IPS DF 6.9 (cell line): ENCODE measurements around the gene ATG16L1.

Experiments
- DNase-seq: peaks from one replicate; pipeline ENCODE4 v3.0.0-alpha.2; 2013; ENCODE audit warnings: low read depth, low spot score
- H3K27ac ChIP-seq: one replicate; pipeline ENCODE4 v1.5.1; 2013; ENCODE audit warnings: low read length, control low read depth
- H3K27me3 ChIP-seq: 2 replicates; pipeline ENCODE4 v1.6.1; 2013; ENCODE audit warnings: mild to moderate bottlenecking, low read length; ENCODE audit not compliant: control insufficient read depth, insufficient read depth
- H3K36me3 ChIP-seq: 2 replicates; pipeline ENCODE4 v1.6.1; 2013; ENCODE audit warnings: low read length; ENCODE audit not compliant: control insufficient read depth, insufficient read depth
- H3K4me1 ChIP-seq: 2 replicates; pipeline ENCODE4 v1.6.1; 2013; ENCODE audit warnings: low read length; ENCODE audit not compliant: control insufficient read depth, insufficient read depth
- H3K4me3 ChIP-seq: 2 replicates; pipeline ENCODE4 v1.5.1; 2013; ENCODE audit warnings: mild to moderate bottlenecking, low read length
- H3K9me3 ChIP-seq: 2 replicates; pipeline ENCODE4 v1.6.1; 2013; ENCODE audit warnings: low read length, inconsistent platforms; ENCODE audit not compliant: control insufficient read depth, insufficient read depth
- whole genome bisulfite sequencing: extraction: QIAGEN DNeasy Blood & Tissue Kit; methylation state at CpG from one replicate; pipeline ENCODE4 v1.1.7; 2013; ENCODE audit warnings: mixed read lengths, missing lambda C conversion rate; ENCODE audit not compliant: insufficient read length, insufficient coverage; 5-methylcytosine and 5-hydroxymethylcytosine counted together

The ATG16L1 gene

GRCh38 chr2:233211548-233211895 lies 40.0 kb upstream of the ATG16L1 start:
- no peaks in the 10 kb centered on the region for H3K27me3 ChIP-seq
- no peaks in the 10 kb centered on the region for H3K9me3 ChIP-seq
- DNase-seq: no peak
- no peak overlapping the region for H3K4me3 ChIP-seq
- H3K36me3 ChIP-seq: no peaks in the 10 kb centered on the region
- peaks cover 6% of the 10 kb centered on the region for H3K4me1 ChIP-seq
- H3K27ac ChIP-seq: no peak overlapping the region
- WGBS: no CpG with 5 or more reads among the region's 3 CpGs

DNA sequence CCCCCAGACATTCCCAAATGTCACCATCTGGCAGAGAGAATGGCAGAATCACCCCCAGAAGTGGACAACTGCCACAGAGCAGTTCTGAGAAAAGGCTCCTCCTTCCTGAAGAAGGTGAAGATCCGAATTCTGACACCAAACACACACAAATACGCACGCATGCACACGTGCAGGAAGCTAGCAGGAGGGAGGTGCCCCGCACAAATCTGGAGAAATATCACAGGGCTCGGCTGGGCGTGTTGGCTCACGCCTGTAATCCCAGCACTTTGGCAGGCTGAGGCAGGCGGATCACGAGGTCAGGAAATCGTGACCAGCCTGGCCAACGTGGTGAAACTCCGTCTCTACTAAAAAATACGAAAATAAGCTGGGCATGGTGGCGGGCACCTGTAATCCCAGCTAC lies 38.5 kb upstream of the ATG16L1 start:
- Histone ChIP-seq H3K36me3 (no peaks in the 10 kb centered on the region), H3K27ac (no peak overlapping the region), H3K4me3 (no peak overlapping the region), H3K27me3 (no peaks in the 10 kb centered on the region), H3K9me3 (no peaks in the 10 kb centered on the region), H3K4me1 (peaks cover 6% of the 10 kb centered on the region)
- DNase-seq: no peak
- no CpG with 5 or more reads among the region's 15 CpGs for WGBS

GRCh38 chr2:233213975-233214374 lies 37.5 kb upstream of the ATG16L1 start:
- Histone ChIP-seq H3K36me3 (no peaks in the 10 kb centered on the region), H3K9me3 (no peaks in the 10 kb centered on the region), H3K4me3 (no peak overlapping the region), H3K27me3 (no peaks in the 10 kb centered on the region), H3K4me1 (peaks cover 2% of the 10 kb centered on the region; the same call in 1 of the 2 replicates), H3K27ac (no peak overlapping the region)
- WGBS: no CpG with 5 or more reads among the region's 6 CpGs
- no peak for DNase-seq

DNA sequence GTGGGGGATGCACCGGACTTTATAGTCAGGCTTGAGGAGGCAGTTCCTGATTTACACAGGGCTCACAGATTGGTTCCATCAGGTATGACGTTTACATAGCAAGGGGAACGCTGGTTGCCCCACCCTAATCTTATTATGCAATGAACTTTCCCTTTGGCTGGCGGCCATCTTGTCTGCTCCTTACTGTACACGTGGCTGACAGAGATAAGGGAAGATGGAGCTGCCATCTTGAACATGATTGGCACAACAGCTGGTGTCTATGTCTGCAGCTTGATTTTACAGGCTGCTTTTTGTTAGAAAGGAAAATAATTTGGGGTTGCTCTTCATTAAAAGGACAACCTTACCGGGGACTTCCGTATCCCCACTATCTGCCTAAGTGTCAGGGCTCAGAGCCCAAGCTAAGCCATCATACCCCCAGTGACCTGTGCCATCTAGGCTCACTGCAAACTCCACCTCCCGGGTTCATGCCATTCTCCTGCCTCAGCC lies 33.5 kb upstream of the ATG16L1 start:
- Histone ChIP-seq H3K27ac (no peak overlapping the region), H3K27me3 (no peaks in the 10 kb centered on the region), H3K36me3 (no peaks in the 10 kb centered on the region), H3K4me3 (no peak overlapping the region), H3K9me3 (no peaks in the 10 kb centered on the region), H3K4me1 (no peaks in the 10 kb centered on the region)
- no CpG with 5 or more reads among the region's 8 CpGs for WGBS
- no peak for DNase-seq

DNA sequence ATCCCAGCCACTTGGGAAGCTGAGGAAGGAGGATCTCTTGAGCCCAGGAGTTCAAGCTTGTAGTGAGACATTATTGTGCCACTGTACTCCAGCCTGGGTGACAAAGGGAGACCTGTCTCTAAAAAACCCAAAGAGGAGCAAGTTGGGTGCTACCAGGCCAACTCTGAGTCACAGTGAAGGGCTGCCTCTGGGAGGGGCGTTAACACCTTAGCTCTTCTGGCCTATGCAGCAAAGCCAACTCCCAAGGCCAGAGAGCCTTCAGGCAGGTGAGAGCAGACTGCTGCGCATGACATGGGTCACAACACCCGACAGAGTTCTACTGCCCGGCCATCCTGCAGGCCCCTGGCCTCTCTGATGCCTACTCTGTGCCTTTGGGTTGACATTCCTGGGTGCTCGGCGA lies 32.6 kb upstream of the ATG16L1 start:
- H3K4me3 ChIP-seq: no peak overlapping the region
- DNase-seq: no peak
- WGBS: no CpG with 5 or more reads among the region's 6 CpGs
- no peaks in the 10 kb centered on the region for H3K27me3 ChIP-seq
- H3K27ac ChIP-seq: no peak overlapping the region
- H3K36me3 ChIP-seq: no peaks in the 10 kb centered on the region
- H3K9me3 ChIP-seq: no peaks in the 10 kb centered on the region
- no peaks in the 10 kb centered on the region for H3K4me1 ChIP-seq

GRCh38 chr2:233219848-233220247 lies 31.6 kb upstream of the ATG16L1 start:
- no peaks in the 10 kb centered on the region for H3K9me3 ChIP-seq

GRCh38 chr2:233221378-233222063 lies 30.0 kb upstream of the ATG16L1 start:
- no peak overlapping the region for H3K27ac ChIP-seq
- WGBS: no CpG with 5 or more reads among the region's 2 CpGs
- no peaks in the 10 kb centered on the region for H3K9me3 ChIP-seq
- no peak overlapping the region for H3K4me3 ChIP-seq
- no peaks in the 10 kb centered on the region for H3K27me3 ChIP-seq
- no peak for DNase-seq
- no peaks in the 10 kb centered on the region for H3K4me1 ChIP-seq
- H3K36me3 ChIP-seq: no peaks in the 10 kb centered on the region

More at GRCh38 chr2:233219848-233220247, 31.6 kb upstream of the ATG16L1 start:
- no peaks in the 10 kb centered on the region for H3K36me3 ChIP-seq
- H3K27ac ChIP-seq: no peak overlapping the region
- no peaks in the 10 kb centered on the region for H3K27me3 ChIP-seq
- no CpG with 5 or more reads among the region's 1 CpG for WGBS
- no peak for DNase-seq
- H3K4me1 ChIP-seq: no peaks in the 10 kb centered on the region
- no peak overlapping the region for H3K4me3 ChIP-seq

GRCh38 chr2:233223059-233223894 lies 28.2 kb upstream of the ATG16L1 start:
- H3K27ac ChIP-seq: no peak overlapping the region
- no peaks in the 10 kb centered on the region for H3K36me3 ChIP-seq
- DNase-seq: no peak
- no peak overlapping the region for H3K4me3 ChIP-seq
- no peaks in the 10 kb centered on the region for H3K27me3 ChIP-seq
- WGBS: 100% methylated on average over 4 of the region's 14 CpGs
- H3K9me3 ChIP-seq: no peaks in the 10 kb centered on the region
- no peaks in the 10 kb centered on the region for H3K4me1 ChIP-seq

DNA sequence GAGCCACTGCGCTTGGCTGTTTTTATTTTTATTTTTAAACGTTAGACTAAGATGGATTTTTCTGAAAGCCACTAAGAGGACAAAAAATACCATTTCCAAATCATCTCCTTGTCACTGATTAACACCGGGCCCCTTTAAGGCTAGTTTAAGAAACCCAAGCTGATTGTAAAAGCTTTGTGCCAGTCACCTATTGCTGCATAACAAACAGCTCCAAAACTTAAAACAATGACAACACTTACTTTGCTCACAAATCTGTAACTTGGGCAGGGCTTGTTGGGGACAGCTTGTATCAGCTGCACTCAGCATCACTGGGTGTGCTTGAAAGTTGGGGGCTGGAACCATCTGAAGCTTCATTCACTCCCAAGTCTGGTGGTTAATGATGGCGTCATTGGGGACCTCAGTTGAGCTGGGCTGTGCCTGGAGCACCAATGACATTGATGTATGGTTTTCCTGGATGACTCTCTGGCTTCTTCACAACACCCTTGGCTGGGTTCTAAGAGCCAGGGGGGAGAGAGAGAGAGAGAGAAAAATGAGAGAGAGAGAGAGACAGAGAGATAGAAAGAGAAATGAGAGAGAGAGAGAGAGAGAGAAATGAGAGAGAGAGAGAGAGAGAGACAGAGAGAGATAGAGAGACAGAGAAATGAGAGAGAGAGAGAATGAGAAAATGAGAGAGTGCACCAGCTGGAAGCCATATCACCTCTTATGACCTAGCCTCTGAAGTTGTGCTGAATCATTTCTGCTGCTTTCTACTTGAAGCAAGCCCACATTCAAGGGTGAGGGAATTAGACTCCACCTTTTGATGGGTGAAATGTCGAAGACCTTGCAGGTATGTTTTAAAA lies 26.0 kb upstream of the ATG16L1 start:
- Histone ChIP-seq H3K36me3 (no peaks in the 10 kb centered on the region), H3K4me1 (no peaks in the 10 kb centered on the region), H3K27ac (no peak overlapping the region), H3K4me3 (no peak overlapping the region), H3K9me3 (no peaks in the 10 kb centered on the region), H3K27me3 (no peaks in the 10 kb centered on the region)
- DNase-seq: no peak
- WGBS: no CpG with 5 or more reads among the region's 5 CpGs

GRCh38 chr2:233226511-233227031 lies 24.9 kb upstream of the ATG16L1 start:
- no CpG with 5 or more reads among the region's 2 CpGs for WGBS
- no peak for DNase-seq

More at GRCh38 chr2:233226511-233227031, 24.9 kb upstream of the ATG16L1 start:
- H3K9me3 ChIP-seq: no peaks in the 10 kb centered on the region
- H3K4me3 ChIP-seq: no peak overlapping the region
- H3K36me3 ChIP-seq: no peaks in the 10 kb centered on the region
- H3K27ac ChIP-seq: no peak overlapping the region
- no peaks in the 10 kb centered on the region for H3K27me3 ChIP-seq
- no peaks in the 10 kb centered on the region for H3K4me1 ChIP-seq
